Measurements from ENCODE around the gene DUSP3. TPM values are rescaled to one million over a fixed set of nuclear protein-coding genes. Genes with fewer than 3 reads are reported as not detected.

The DUSP3 gene
- total RNA-seq, 2 donors from 2014 or later: 25.4 to 31.0 TPM

- peaks cover 55% of the 10 kb centered on the region for H3K36me3 ChIP-seq (ENCODE audit: control insufficient read depth, insufficient read depth, low read length)
- H3K9me3 Mint-ChIP-seq: no peaks in the 10 kb centered on the region
- H3K27me3 Mint-ChIP-seq (ENCODE audit: insufficient read depth): no peaks in the 10 kb centered on the region
- DNase-seq: peak; percentile 44
- WGBS, 2 experiments (ENCODE audit: insufficient coverage in 1 of 2, insufficient read length in 1 of 2): 97 to 100% methylated on average over 11 of the region's 11 CpGs
- H3K4me1 Mint-ChIP-seq: peaks cover 2% of the 10 kb centered on the region
- H3K4me1 ChIP-seq (ENCODE audit: control insufficient read depth, insufficient read depth, low read length): no peaks in the 10 kb centered on the region
- H3K4me3 Mint-ChIP-seq: no peak overlapping the region
- H3K36me3 Mint-ChIP-seq (ENCODE audit: low read depth): peaks cover 55% of the 10 kb centered on the region
- no peak overlapping the region for H3K27ac Mint-ChIP-seq
- no peak overlapping the region for H3K4me3 ChIP-seq (ENCODE audit: low read length)
- no peaks in the 10 kb centered on the region for H3K27me3 ChIP-seq (ENCODE audit: control insufficient read depth, insufficient read depth, low read length, poor library complexity, severe bottlenecking)
- H3K9ac ChIP-seq (ENCODE audit: extremely low read depth, low read length, poor library complexity, severe bottlenecking): no peak overlapping the region
- H3K27ac ChIP-seq (ENCODE audit: low read depth, low read length): no peak overlapping the region
- H3K9me3 ChIP-seq (ENCODE audit: control insufficient read depth, low read length): no peaks in the 10 kb centered on the region
- no peak for TF ChIP-seq CTCF (conservative IDR thresholded peaks at IDR 0.05)
Observed at GRCh38 chr17:43769859-43770258, 8.9 kb downstream of the DUSP3 start.

- no peaks in the 10 kb centered on the region for H3K9me3 ChIP-seq (ENCODE audit: control insufficient read depth, low read length)
- H3K9ac ChIP-seq (ENCODE audit: extremely low read depth, low read length, poor library complexity, severe bottlenecking): no peak overlapping the region
- no peak for DNase-seq
- Mint-ChIP-seq H3K27me3 (ENCODE audit: insufficient read depth) (no peaks in the 10 kb centered on the region), H3K4me1 (peaks cover 2% of the 10 kb centered on the region), H3K4me3 (no peak overlapping the region), H3K27ac (no peak overlapping the region), H3K36me3 (ENCODE audit: low read depth) (peaks cover 52% of the 10 kb centered on the region), H3K9me3 (no peaks in the 10 kb centered on the region)
- H3K36me3 ChIP-seq (ENCODE audit: control insufficient read depth, insufficient read depth, low read length): peaks cover 51% of the 10 kb centered on the region
- no peaks in the 10 kb centered on the region for H3K4me1 ChIP-seq (ENCODE audit: control insufficient read depth, insufficient read depth, low read length)
- no peaks in the 10 kb centered on the region for H3K27me3 ChIP-seq (ENCODE audit: control insufficient read depth, insufficient read depth, low read length, poor library complexity, severe bottlenecking)
- no peak overlapping the region for H3K4me3 ChIP-seq (ENCODE audit: low read length)
- no peak overlapping the region for H3K27ac ChIP-seq (ENCODE audit: low read depth, low read length)
- no peak for TF ChIP-seq CTCF (conservative IDR thresholded peaks at IDR 0.05)
- 96 to 99% methylated on average over 13 to 16 of the region's 16 CpGs for WGBS, 2 experiments (ENCODE audit: insufficient coverage in 1 of 2, insufficient read length in 1 of 2)
Observed at GRCh38 chr17:43769426-43769825, 9.4 kb downstream of the DUSP3 start.

GRCh38 chr17:43768943-43769342 is 9.8 kb downstream of the DUSP3 start:
- no peaks in the 10 kb centered on the region for H3K27me3 ChIP-seq (ENCODE audit: control insufficient read depth, insufficient read depth, low read length, poor library complexity, severe bottlenecking)
- 89 to 100% methylated on average over 1 to 7 of the region's 7 CpGs for WGBS, 2 experiments (ENCODE audit: insufficient coverage in 1 of 2, insufficient read length in 1 of 2)
- no peak overlapping the region for H3K4me3 Mint-ChIP-seq
- no peak overlapping the region for H3K27ac ChIP-seq (ENCODE audit: low read depth, low read length)
- H3K9me3 ChIP-seq (ENCODE audit: control insufficient read depth, low read length): no peaks in the 10 kb centered on the region
- peak; percentile 39 for DNase-seq
- H3K36me3 ChIP-seq (ENCODE audit: control insufficient read depth, insufficient read depth, low read length): peaks cover 46% of the 10 kb centered on the region
- H3K4me1 Mint-ChIP-seq: peaks cover 2% of the 10 kb centered on the region
- H3K27ac Mint-ChIP-seq: no peak overlapping the region
- TF ChIP-seq CTCF (conservative IDR thresholded peaks at IDR 0.05): no peak
- peaks cover 47% of the 10 kb centered on the region for H3K36me3 Mint-ChIP-seq (ENCODE audit: low read depth)
- no peaks in the 10 kb centered on the region for H3K4me1 ChIP-seq (ENCODE audit: control insufficient read depth, insufficient read depth, low read length)
- H3K4me3 ChIP-seq (ENCODE audit: low read length): no peak overlapping the region
- no peak overlapping the region for H3K9ac ChIP-seq (ENCODE audit: extremely low read depth, low read length, poor library complexity, severe bottlenecking)
- no peaks in the 10 kb centered on the region for H3K9me3 Mint-ChIP-seq
- no peaks in the 10 kb centered on the region for H3K27me3 Mint-ChIP-seq (ENCODE audit: insufficient read depth)

All from endodermal cell (in vitro differentiated cells).